GM20000 (cell line): ENCODE measurements around the gene PFDN6.

ENCODE experiments used
- DNase-seq: peaks from one replicate; pipeline ENCODE4 v3.0.0; 2012; ENCODE audit warnings: low spot score
- CTCF ChIP-seq: IDR thresholded peaks from 2 replicates; pipeline ENCODE4 v1.5.1; 2012; ENCODE audit warnings: mild to moderate bottlenecking, control low read depth; ENCODE audit errors: extremely low read depth, missing control alignments

PFDN6 gene

DNA sequence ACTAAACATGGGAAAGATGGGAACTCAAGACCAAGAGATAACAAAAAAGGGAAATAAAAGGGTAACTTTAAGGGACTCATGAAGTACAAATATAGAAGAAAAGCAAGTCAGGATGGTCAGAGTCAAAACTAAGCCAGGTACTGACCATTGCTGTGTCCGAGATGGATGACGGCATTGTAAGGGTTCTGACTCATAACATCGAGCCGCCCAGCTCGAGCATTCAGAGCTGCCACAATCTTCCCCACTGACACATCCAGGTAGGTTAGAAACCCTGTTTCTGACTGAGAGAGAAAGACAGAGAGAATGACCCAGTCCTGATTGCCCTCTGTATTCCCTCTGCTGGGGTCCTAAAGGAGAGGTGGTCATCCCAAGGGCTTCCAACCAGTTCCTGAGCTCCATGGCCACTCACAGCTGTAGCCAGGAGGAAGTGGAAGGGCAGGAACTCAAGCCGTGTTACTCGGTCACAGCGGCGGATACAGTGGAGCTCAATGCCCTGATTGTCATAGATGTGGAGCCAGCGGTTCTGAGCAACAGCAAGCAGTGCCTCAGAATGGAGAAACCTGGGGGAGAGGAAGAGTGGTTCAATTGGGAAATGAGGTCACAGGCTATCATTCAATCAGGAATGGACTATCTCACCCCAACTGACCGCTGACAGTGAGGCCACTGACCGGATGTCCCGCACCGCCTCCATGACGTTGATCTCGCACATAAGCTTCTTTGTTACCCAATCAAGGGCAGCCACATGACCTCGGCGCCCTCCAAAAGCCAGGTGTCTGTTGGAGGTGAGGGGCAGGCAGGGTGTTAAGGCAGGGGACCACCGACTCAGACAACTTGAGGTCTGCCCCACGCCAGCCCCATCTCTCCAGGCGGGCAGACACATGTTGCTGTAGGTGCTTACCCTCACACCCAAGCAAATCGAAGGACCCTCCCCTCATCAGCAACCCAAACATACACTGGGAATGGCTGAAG, 2.2 kb upstream of the PFDN6 start:
- DNase-seq: no peak
- no peak for TF ChIP-seq CTCF

GRCh38 chr6:33288141-33288920, 1.1 kb upstream of the PFDN6 start:
- DNase-seq: no peak
- TF ChIP-seq CTCF: no peak

DNA sequence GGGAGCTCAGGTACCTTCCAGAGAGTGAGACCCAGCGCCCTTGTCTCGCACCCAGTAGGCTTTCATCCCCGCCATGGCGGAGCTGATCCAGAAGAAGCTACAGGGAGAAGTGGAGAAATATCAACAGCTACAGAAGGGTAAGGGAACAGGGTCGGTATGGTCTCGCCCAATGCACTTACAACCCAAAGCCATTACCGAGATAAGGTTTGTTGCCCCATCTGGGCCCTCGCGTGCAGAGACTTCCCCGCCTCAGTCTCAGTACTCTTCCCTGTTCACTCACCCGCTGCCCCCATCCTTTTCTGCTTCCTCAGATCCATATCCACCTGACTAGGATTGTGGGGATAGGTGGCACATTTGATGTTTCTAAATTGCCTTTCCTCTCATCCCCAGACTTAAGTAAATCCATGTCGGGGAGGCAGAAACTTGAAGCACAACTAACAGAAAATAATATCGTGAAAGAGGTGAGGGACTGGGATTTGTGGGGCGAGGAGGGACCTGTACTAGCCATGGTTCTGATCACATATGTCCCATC, 449 bp downstream of the PFDN6 start:
- no peak for DNase-seq
- no peak for TF ChIP-seq CTCF

GRCh38 chr6:33290459-33290858, 1.1 kb downstream of the PFDN6 start:
- no peak for TF ChIP-seq CTCF
- no peak for DNase-seq

DNA sequence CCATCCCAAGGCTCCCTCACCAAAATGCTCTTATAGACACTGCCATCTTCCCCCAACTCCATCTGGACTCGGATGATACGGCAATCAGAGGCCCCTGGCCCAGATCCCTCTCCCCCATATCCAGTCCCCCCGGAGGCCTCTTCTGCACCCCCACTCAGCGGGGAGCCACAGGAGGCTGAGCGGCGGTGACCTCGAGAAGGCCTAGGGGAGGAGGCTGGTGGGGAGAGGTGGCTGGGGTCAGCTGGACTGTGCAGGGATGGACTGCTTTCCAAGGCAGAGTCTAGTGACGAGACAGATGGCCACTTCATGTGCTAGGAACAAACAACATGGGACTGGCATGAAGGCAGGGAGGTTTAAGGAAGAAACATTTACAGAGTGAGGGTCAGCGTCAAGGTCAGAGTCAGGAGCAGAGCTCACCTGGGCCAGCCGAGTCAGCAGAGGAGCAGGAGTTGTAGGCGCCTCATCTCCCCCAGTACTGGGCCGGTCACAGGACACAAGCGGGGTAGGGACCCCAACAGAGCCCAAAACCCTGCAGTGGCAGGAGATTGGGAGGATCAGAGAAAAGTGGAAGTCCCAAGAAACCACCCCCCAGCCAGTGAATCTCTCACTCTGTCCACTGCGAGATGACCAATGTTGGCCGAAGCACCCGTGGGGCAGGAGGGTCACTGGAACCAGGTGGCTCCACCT, 3.7 kb downstream of the PFDN6 start:
- DNase-seq: no peak
- TF ChIP-seq CTCF: no peak

DNA sequence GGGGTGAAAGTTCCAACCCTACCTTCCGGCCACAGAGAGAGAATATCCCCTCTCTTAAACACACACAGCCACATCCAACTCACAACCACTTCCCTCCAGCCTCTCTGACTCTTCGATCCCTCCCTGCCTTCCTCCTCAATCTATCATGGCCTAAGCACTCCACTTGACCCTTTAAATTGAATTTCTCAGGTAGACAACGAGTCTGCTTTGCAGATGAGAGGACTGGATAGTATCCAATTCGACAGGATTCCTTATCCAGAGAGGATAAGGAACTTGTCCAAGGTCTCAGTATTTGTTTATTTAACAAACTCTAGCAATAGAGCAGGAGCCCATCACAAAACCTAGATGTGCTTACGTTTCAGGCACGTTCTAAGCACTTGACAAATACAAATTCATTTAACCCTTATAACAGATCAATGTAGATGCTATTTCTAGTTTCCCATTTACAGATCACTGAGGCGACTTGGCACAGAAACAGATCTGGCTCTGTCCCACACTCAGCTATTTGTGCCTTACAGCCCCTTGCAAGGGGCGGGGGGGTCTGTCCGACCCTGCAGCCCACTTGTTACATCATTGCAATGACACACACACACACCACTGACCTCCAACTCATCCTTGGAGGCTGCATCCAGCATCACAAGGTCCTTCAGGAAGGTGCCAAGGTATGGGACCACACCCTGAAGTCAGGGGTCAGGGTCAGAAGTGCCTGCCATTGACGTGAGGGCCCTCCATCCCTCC, 4.9 kb downstream of the PFDN6 start:
- TF ChIP-seq CTCF: no peak
- DNase-seq: no peak
